Spleen (tissue), 11 donors: ENCODE results near the gene SLC38A10. TPM values are rescaled to one million over a fixed set of nuclear protein-coding genes. Genes with fewer than 3 reads are reported as not detected.

Source experiments
- DNase-seq: peaks from one replicate; pipeline ENCODE4 v3.0.0-alpha.2; 2020
- H3K27ac ChIP-seq, 8 donors: fragments of 200-600 bp; sonication (generic) in 7 of 8; 1 replicate in 4 of 8; 2 replicates in 4 of 8; pipeline versions ENCODE4 v1.5.0 to v1.8.0; 2016 to 2021; ENCODE audit warnings: inconsistent platforms in 4 of 8, mild to moderate bottlenecking in 4 of 8, moderate library complexity in 1 of 8
- H3K27me3 ChIP-seq, 7 donors: fragments of 200-600 bp; sonication (generic) in 6 of 7; replicated peaks in 1 of 7; 1 replicate in 4 of 7; 2 replicates in 3 of 7; pipeline versions ENCODE4 v1.5.0 to v1.8.0; 2016 to 2021; ENCODE audit warnings: inconsistent platforms in 3 of 7, mild to moderate bottlenecking in 1 of 7
- H3K36me3 ChIP-seq, 6 donors: fragments of 200-600 bp; sonication (generic) in 5 of 6; 1 replicate in 4 of 6; 2 replicates in 2 of 6; pipeline versions ENCODE4 v1.5.0 to v1.8.0; 2016 to 2021; ENCODE audit warnings: inconsistent platforms in 2 of 6
- H3K4me1 ChIP-seq, 6 donors: fragments of 200-600 bp; sonication (generic) in 5 of 6; 1 replicate in 3 of 6; 2 replicates in 3 of 6; pipeline versions ENCODE4 v1.5.0 to v1.8.0; 2016 to 2021; ENCODE audit warnings: inconsistent platforms in 3 of 6
- H3K4me3 ChIP-seq, 8 donors: fragments of 200-600 bp; sonication (generic) in 7 of 8; 1 replicate in 4 of 8; 2 replicates in 4 of 8; pipeline versions ENCODE4 v1.5.0 to v1.8.0; 2016 to 2021; ENCODE audit warnings: inconsistent platforms in 4 of 8, mild to moderate bottlenecking in 4 of 8, moderate library complexity in 2 of 8
- H3K9me3 ChIP-seq, 8 donors: fragments of 200-600 bp; sonication (generic) in 7 of 8; 1 replicate in 4 of 8; 2 replicates in 4 of 8; pipeline versions ENCODE4 v1.5.0 to v1.8.0; 2016 to 2021; ENCODE audit warnings: inconsistent platforms in 4 of 8
- CTCF ChIP-seq, 11 experiments: fragments of 200-600 bp in 7 of 11; fragments of 450-650 bp in 4 of 11; sonication (generic) in 4 of 11; IDR thresholded peaks in 8 of 11; conservative IDR thresholded peaks in 3 of 11; 1 replicate in 7 of 11; 2 replicates in 4 of 11; pipeline versions ENCODE4 v1.4.0 to v1.8.0; 2016 to 2021; ENCODE audit warnings: antibody characterized with exemption in 11 of 11, inconsistent platforms in 4 of 11, mild to moderate bottlenecking in 1 of 11
- POLR2A ChIP-seq, 3 donors: fragments of 450-650 bp; IDR thresholded peaks; one replicate each; pipeline ENCODE4 v1.5.1; 2017; ENCODE audit warnings: antibody characterized with exemption in 3 of 3, mild to moderate bottlenecking in 1 of 3
- POLR2AphosphoS5 ChIP-seq, 3 donors: sonication (generic); formaldehyde crosslinking; IDR thresholded peaks; one replicate each; pipeline ENCODE4 v1.5.1; 2017; ENCODE audit warnings: antibody characterized with exemption in 3 of 3
- WGBS, 5 donors: extraction: QIAGEN DNeasy Blood & Tissue Kit in 3 of 5; methylation state at CpG; one replicate each; pipeline versions ENCODE4 v1.1.5 to v1.1.7; 2013 to 2018; 5-methylcytosine and 5-hydroxymethylcytosine counted together
- intact Hi-C: fragments of 100-400 bp; cut with DNase I; formaldehyde crosslinking; loops from one replicate; pipeline ENCODE4 v1.15.0; 2023; ENCODE audit warnings: low total_unique reads
- polyA plus RNA-seq, 3 donors: library from polyadenylated mRNA; stranded (reverse); fragments of 200-250 nt; gene quantifications; one replicate each; pipeline ENCODE4 v1.2.1, GENCODE V29; 2013
- total RNA-seq, 7 donors: library from RNA; depleted of rRNA in 3 of 7; stranded (reverse); fragments of >200 nt in 3 of 7; fragmentation: NEBNext Ultra II Directional in 4 of 7; extraction: Animal tissue kit (Norgen Biotek cat#: 25700) in 4 of 7; gene quantifications; one replicate each; pipeline versions ENCODE4 v1.1.0 to v1.2.1, GENCODE V29; 2016 to 2021
- donor health status: healthy with polysubstance abuse.
- donor health status: DM: no; HTN: no; CAD: no; lungs with moderate emphysema.
- donor health status: DM: no; HTN: no; CAD: no.
- donor health status: Bipolar disorder and iron deficiency.
- donor health status: healthy.
- donor health status: DM: no; HTN: no; CAD: no.
- donor health status: DM: yes; HTN: yes; CAD: no.

Gene SLC38A10
- total and polyA plus RNA-seq, 10 donors = 54.9 to 112 (median 86.6) TPM

GRCh38 chr17:81235822-81236740 lies 59.0 kb downstream of the SLC38A10 start:
- 91 to 94% (median 93%) methylated on average over 26 to 32 of the region's 32 CpGs for WGBS, 5 donors
- H3K36me3 ChIP-seq = peaks cover 0 to 62% (median 35%) of the 10 kb centered on the region in 6 donors
- H3K27me3 ChIP-seq = no peaks in the 10 kb centered on the region
- intact Hi-C loops = no loop called here
- TF ChIP-seq POLR2AphosphoS5 (IDR thresholded peaks at IDR 0.05) = no peak
- no peak for TF ChIP-seq POLR2A (IDR thresholded peaks at IDR 0.05)
- TF ChIP-seq CTCF (IDR thresholded peaks at IDR 0.05 in 8 of 11, conservative IDR thresholded peaks at IDR 0.05 in 3 of 11) = no peak
- H3K4me3 ChIP-seq = no peak overlapping the region
- H3K27ac ChIP-seq = no peak overlapping the region
- no peaks in the 10 kb centered on the region for H3K9me3 ChIP-seq
- H3K4me1 ChIP-seq = peaks cover 19 to 55% (median 45%) of the 10 kb centered on the region in 6 donors
- no peak for DNase-seq

GRCh38 chr17:81234940-81235821 lies 59.9 kb downstream of the SLC38A10 start:
- H3K4me1 ChIP-seq = peaks cover 18 to 48% (median 36%) of the 10 kb centered on the region in 6 donors
- H3K4me3 ChIP-seq = no peak overlapping the region
- no peak overlapping the region for H3K27ac ChIP-seq
- H3K36me3 ChIP-seq = peaks cover 0 to 69% (median 44%) of the 10 kb centered on the region in 6 donors
- H3K9me3 ChIP-seq = no peaks in the 10 kb centered on the region
- TF ChIP-seq POLR2A (IDR thresholded peaks at IDR 0.05) (no peak), CTCF (IDR thresholded peaks at IDR 0.05 in 8 of 11, conservative IDR thresholded peaks at IDR 0.05 in 3 of 11) (no peak), POLR2AphosphoS5 (IDR thresholded peaks at IDR 0.05) (no peak)
- H3K27me3 ChIP-seq = no peaks in the 10 kb centered on the region
- WGBS, 5 donors = 85 to 91% (median 89%) methylated on average over 15 to 26 of the region's 26 CpGs
- DNase-seq = no peak
- intact Hi-C loops = no loop called here

- 91 to 100% (median 91%) methylated on average over 5 to 13 of the region's 13 CpGs for WGBS, 5 donors
- DNase-seq = no peak
- Histone ChIP-seq H3K27ac (no peak overlapping the region), H3K36me3 (peaks cover 0 to 76% (median 51%) of the 10 kb centered on the region in 6 donors), H3K27me3 (no peaks in the 10 kb centered on the region), H3K4me3 (no peak overlapping the region), H3K4me1 (peaks cover 12 to 48% (median 31%) of the 10 kb centered on the region in 6 donors), H3K9me3 (no peaks in the 10 kb centered on the region)
- TF ChIP-seq POLR2A (IDR thresholded peaks at IDR 0.05) (no peak), CTCF (IDR thresholded peaks at IDR 0.05 in 8 of 11, conservative IDR thresholded peaks at IDR 0.05 in 3 of 11) (no peak), POLR2AphosphoS5 (IDR thresholded peaks at IDR 0.05) (no peak)
- intact Hi-C loops = no loop called here
Observed at GRCh38 chr17:81234506-81234855, 60.6 kb downstream of the SLC38A10 start.
